HG02798 (cell line): Measurements from ENCODE around the gene PTPRK.

ENCODE experiments used
- ATAC-seq: cut with Tn5 transposase; IDR thresholded peaks from one replicate; pipeline ENCODE4 v1.9.1; 2021; ENCODE audit warnings: mild to moderate bottlenecking; ENCODE audit not compliant: unreplicated experiment, poor library complexity

Gene PTPRK

DNA sequence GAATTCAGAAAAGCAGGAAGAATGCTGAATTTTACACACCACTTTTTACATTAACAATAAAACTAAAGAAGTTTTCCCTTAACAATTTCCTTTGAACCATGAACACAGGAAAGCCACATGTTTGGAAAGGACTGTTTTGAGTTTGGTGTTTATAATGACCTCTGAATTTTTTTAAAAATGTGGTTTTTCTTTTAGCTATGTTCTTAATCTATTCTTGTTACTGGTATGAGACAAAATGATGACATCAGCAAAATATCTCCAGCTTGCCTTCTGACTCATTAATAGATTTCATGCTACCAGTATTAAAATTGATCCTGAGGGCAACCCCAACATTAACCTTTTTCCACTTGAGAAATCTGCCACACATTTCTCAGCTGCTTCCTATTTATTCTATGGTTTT is 402.0 kb downstream of the PTPRK start:
- no peak for ATAC-seq

DNA sequence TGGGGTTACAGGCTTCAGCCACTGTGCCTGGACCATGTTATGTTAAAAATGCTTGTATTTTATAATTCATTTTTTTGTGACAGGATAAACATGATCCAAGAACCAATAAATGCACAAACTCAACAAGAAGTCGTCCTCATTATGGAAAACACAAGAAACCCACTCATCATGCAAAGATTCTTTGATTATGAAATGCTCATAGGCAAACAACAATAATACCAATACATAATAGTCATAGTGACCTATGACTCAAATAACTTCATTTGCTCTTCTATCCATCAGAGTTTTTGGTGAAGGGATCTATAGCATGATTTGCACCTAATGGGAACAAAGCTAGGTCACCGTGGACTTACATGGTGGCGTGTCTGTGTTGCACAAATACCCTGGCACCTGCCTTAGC is 402.5 kb downstream of the PTPRK start:
- no peak for ATAC-seq

DNA sequence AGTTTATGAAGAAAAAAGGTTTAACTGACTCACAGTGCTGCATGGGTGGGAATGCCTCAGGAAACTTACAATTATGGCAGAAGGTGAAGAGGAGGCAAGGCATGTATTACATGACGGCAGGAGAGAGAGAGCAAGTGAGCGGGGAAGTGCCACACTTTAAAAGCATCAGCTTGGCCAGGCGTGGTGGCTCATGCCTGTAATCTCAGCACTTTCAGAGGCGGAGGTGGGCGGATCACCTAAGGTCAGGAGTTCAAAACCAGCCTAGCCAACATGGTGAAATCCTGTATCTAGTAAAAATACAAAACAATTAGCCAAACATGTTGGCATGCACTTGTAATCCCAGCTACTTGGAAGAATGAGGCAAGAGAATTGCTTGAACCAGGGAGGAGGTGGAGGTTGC is 406.2 kb downstream of the PTPRK start:
- no peak for ATAC-seq

DNA sequence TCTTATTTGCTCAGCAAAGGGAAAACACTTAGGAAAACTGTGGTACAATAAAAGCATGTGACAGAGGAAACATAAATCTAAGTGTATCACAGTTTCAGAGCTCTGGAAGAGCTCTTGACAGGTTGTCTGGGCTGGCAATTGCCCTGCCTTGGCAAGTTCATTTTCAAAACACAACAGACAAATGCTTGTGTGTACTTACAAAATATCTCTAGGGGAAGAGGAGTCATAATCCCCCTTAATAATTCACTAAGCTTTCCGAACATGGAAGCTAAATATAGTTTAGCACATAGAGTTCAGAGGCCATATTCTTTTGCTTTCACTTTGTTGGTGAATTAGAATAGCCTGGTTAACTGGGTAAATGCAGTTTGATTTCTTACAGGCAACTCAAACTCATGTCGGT is 407.9 kb downstream of the PTPRK start:
- peak; percentile 80 for ATAC-seq

DNA sequence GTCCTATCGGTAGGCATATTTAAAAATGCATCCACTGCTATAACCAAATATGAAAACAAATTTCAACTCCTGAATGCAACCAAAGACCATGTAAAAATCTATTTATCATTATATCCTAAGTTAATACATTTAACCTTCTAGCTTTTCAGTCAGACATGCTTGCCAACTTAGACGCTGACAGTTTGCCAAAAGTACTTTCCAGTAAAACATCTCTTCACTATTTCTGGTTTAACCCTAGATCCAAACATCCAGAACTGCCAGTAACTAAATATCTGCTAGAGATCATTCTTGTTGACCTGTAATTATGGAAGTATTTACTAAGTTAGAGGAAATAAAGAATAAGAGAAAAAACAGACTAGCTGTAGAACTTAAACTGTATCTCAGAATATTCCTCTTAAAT is 409.3 kb downstream of the PTPRK start:
- no peak for ATAC-seq

DNA sequence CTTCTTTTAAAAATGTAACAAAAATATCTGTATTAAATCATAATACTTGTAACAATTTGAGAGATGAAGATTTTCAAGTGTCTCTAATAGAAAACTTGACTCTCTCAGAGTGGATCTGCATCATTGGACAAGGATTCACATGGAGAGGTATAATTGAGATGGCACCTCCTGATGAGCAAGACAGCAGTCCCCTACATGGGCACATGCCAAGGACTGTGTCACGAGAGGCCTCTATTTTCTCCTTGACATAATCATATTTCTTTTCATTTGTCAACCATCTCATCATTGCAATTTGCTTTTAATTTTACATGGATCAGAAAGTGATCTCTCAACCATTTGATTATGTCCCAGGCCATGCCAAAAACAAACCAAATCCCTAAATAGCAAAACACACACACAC is 412.7 kb downstream of the PTPRK start:
- no peak for ATAC-seq

DNA sequence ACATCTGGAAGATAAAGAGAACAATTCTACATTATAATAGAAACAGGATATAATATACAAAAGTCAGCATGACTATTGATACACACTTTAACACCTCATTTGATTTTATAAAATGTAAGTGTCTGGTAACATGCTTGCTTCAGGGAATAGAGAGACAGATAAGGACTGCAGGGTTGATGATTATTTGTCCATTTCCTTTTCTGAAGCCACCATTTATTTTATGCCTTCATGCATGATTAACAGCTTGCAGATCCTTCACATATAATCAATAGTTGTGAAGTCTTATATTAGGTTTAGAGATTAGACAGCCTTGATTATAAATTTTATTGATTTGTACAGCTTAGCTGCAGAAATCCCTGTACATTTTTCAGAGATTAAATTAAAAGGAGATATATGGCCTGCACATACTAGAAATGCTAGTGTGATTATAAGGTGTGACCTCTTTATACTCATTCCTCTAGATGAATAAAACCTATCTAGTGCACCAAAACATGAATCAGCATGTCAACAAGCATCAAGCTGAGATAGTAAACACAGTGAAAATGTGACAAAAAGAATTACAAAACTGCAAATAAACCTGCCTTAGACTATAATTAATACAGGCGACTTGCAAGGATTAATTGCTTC is 420.7 kb downstream of the PTPRK start:
- ATAC-seq, result no peak

DNA sequence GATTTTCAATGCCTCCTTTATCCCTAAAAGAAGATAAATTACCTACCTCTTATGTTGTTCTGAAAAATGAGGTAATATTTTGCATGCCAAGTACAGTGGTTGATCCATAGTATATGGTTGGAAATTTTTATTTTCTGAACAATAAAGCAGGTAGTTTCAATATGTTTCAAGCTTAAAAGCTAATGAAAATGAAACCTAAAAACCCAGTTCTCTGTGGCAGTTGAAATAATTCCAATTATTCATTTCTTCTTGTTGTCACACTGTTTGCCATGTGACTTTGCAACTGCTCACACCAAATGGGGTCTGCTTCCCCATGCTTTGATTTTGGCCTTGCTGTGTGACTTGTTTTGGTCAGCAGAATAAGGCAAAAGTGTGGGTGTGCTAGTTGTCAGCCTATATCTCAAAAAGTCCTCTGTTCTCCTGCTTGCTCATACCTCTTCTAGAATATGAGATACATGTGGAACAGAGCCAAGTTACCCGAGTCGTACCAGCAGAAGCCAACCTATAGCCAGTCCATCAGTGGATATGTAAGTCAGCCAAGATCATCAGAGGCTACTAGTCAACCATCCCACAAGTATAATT is 422.3 kb downstream of the PTPRK start:
- peak; percentile 44 for ATAC-seq

DNA sequence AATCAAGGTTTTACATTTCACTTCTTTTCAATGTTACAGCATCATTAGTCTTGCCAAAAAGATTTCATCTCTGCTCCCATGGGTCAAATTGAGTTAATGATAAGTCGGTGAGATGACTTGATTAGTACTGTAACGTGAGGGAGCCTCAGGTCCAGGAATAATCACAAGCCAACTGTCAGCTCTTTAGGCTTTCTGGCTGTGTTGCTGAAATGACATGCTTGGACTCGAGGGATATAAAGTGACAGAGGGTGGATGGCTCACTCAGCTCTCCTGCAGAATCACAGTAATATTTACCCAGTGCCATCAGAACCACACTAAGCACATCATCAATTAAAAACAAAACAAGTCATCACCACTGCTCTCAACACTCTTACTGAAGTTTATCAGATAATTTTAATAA is 423.4 kb downstream of the PTPRK start:
- no peak for ATAC-seq

DNA sequence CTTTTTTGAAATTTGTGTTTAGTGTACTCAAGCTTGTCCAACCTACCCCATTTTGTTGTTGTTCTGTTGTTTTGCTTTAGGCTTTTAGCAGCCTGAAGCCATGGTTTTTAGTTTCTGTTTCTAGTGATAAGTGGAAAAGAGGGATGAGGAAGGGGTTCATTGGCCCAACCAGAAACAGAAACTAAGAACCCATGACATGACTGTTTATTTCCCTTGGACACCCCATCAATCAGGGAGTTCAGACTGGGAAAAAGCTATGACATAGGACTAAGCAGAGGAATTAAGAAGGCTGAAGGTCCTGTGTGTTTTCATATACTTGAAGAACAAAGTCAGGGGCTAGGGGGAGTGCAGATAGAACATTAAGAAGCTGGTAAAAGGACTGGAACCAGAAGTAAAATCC is 425.0 kb downstream of the PTPRK start:
- ATAC-seq, result no peak

DNA sequence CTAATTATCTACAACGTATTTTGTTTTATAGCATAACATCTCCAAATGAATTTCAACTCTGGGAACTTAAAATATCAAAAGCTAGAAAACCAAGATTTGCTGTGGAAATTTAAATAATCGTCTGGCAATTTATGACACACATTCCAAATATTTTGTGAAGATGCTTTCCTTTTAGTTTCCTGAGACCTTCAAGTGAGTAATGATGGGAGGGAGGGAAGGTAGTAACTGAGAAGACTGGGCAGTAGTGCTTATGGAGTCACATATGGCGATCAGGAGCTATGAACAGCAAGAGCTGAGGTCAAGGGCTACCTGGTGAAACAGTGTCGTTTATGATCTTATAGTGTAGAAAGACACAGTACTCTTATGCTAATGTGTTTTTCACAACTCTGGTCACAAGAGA is 441.4 kb downstream of the PTPRK start:
- ATAC-seq, result no peak

DNA sequence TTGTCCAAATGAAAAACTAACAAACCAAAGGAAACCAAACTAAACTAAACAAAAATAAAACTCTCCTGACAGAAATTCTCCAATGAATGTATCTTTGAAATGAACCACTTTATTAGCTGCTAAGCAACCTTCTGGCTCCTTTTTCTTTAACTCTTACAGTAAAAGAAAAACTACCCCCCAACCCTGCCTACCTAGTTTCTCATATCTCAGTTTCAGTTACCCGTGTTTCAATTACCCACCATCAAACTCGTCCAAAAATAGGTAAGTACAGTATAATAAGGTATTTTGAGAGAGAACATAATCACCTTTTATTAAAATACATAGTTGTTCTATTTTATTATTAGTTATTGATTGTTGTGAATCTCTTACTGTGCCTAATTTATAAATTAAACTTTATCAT is 442.1 kb downstream of the PTPRK start:
- ATAC-seq, result peak; percentile 90

DNA sequence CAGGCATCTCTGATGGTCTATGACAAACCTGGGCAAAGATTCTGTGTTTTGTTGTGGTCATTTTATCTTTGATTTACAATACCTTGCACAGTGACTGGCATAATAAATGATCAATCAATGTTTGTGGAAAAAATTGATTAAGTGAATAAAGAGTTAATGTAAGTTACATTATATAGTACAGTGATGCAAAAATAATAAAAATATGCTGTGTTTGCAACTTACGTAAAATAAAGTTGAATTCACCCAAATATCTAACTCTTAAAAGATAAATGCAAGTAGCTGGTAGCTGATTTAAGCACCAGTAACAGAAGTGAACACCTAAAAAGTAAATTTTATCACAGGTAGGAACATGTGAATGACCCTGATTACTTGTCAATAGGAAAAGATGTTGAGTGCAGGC is 443.6 kb downstream of the PTPRK start:
- ATAC-seq, result no peak

DNA sequence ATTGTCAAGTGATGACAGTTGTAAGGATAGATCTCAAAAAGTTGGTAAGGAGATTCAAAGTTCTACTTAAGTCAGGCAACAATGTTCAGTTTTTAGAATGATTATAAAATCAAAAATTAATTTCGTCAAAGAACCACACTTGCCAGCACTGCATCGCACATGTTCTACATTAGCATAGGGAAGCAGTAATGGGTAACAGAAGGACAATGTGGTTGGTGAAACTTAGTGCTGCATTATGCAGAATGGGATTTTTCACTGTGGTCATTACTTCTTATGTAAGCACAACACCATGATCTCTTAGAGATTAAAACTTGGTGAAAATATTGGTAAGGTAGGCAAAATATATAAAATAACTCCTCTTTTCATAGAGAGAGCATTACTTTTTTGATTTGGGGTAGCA is 445.8 kb downstream of the PTPRK start:
- no peak for ATAC-seq

DNA sequence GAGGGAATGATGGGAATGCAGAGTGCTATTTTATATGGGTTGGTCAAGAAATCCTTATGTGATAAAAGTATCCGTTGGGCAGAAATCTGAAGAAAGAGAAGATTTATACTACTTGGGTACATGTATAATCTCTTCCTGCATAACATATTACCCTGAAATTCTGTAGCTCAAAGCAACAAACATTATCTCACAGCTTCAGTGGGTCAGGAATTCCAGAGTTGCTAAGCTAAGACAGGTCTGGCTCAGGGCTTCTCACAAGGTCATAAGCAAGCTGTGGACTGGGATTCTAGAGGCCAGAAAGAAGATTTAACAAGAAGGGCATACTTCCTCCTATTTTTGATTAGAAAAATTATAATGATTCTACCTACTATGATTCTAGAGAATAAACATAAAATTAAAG is 447.0 kb downstream of the PTPRK start:
- ATAC-seq, result no peak

DNA sequence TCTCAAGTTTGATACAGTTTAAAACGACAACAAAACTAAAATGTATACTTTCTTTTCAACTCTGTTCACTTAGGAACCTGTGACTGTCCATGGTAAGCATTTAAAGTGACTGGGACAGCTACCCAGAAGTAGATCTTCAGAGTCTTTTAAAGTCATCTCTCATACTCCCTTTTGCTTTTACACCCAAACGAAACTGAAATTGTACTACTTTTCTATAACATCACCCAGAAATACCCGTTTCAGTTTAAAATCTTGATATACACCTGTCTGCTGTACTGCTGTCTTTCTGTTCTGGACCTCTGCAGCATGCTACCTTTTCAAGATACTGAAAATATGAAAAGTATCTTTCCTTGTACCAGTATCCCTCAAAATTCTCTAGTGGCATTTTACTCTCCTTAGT is 449.2 kb downstream of the PTPRK start:
- peak; percentile 96 for ATAC-seq

DNA sequence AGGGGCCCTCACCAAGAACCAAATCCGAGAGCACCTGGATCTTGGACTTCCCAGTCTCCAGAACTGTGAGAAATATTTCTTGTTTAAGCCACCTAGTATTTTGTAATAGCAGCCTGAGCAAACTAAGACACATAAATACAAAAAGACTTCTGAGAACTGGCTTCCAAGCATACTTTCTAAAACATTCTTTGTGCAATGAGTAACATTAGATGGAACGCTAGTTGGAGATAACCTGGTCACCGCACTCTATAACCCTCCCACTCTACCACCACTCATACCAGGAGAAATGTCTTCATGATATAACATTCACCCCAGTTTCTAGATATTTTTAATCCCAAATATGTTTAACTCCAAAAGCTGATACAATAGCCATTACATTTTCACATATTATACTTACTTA is 450.0 kb downstream of the PTPRK start:
- no peak for ATAC-seq

DNA sequence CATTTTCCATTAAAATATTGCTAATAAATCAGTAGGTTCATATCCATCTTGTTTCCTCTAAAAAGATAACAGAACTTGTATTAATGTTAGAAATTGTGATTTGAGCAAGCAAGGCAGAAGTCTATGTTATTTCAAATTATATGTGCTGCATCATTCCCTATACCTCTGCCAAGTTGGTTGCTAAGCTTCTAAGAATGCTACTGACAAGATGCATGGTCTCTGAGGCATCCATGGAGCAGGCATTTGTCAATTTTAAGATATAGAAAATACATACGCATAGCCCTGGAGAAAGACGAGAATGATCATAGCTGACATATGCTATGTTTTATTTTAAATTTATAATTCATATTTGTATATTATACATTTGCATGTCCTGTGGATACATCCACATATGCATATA is 451.2 kb downstream of the PTPRK start:
- ATAC-seq, result no peak

DNA sequence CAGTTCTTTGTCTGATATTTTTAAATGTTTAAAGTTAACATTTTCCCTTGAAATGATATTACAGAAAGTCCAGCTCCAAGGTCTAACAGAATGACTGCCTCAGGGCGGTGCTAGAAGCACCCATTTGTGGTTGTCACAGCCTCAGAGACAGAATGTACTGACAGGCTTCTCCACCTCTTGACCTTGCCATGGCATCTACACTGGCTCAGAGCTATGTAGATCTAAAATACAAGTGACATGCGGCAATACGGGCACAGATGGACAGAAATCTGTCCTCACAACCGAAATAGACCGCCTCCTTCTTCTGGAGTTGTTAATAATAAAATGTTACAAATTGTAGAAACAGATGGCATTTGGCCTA is 452.3 kb downstream of the PTPRK start:
- ATAC-seq, result no peak

DNA sequence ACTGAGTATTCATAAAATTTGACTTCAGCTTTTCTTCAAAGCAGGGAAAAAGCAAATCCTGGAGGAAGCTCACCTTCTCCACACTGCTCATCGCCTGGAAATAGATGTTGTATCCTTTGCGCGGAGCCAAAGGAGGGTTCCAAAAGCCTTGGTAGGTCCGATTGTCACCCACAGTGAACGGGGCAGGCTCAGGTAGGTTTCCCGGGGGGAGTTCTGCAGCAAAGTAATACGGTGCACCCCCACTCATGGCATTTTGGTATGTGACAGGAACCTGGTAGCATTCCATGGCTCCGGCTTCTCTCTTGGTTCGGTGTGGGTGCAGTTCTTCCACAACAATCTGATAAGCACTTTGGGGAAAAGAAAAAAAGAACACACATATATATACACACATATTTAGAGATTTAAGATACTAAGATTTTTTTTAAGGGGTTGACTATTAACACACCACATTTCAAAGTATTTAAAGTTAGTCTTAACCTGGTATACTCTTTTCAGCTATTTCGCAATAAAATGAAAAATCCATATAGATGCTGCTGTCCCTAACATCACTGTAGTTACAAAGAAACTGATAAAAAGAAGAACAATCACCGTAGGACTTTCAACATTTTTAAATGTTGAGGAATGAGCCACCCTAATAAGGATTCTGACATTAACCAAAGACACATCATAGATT is 452.8 kb downstream of the PTPRK start:
- ATAC-seq, result no peak

DNA sequence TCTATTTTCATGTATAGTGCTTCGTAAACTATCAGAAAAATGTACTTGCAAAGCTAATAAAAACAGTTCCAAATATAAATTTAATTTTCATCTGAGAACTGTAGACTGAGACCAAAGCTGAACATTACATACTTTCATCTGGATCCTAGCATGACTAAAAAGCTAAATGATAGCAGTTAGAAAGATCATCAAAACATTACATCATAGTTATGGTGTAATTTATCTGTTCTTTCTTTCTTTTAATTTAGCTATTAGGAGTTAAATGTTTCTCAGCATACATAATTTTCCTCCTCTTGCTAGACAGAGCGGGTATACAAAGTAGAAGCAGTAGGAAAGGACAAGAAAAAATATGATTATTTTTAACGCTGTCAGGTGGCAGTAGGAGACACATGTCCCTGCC is 455.3 kb downstream of the PTPRK start:
- no peak for ATAC-seq

DNA sequence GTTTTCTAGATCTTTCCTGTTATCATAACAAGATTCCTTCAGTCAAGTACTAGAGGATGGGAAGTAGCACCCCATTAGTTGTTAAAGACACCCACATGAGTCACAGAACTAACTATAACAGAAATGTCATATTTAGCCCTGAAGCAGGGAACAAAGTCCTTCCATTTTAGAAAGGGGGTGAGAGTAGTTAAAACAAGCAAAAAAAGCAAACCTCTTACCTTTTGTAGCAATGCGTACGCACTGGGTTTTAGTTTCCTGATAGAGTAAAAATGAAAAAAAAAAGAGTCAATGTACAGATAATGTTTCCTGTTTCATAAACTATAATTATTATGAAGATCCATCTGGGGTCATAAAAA is 455.9 kb downstream of the PTPRK start:
- ATAC-seq, result no peak
